OCI-LY1 (cell line): ENCODE data around the gene NPLOC4.

Experiments used
- CTCF ChIP-seq: fragments of 200-600 bp; sonication (generic), shearing (Covaris generic); IDR thresholded peaks from 2 replicates; pipeline ENCODE4 v1.5.1; 2017; ENCODE audit warnings: mild to moderate bottlenecking, antibody characterized with exemption, low read length, moderate library complexity, mixed read lengths
- EZH2 ChIP-seq: fragments of 200-600 bp; sonication (generic), shearing (Covaris generic); IDR thresholded peaks from 2 replicates; pipeline ENCODE4 v1.8.0; 2017; ENCODE audit warnings: borderline replicate concordance, mixed run types, mild to moderate bottlenecking, antibody characterized with exemption, low read length, moderate library complexity, mixed read lengths

GRCh38 chr17:81534157-81535006 lies 102.5 kb downstream of the NPLOC4 start:
- no peak for TF ChIP-seq CTCF
- TF ChIP-seq EZH2, result no peak
